IgD-negative memory B cell (primary cell): ENCODE measurements around the gene ATP2A1. TPM values are rescaled to one million over a fixed set of nuclear protein-coding genes. Genes with fewer than 3 reads are reported as not detected.
A peak's percentile ranks its signal among the peaks of the same experiment; 100 is the strongest.
"Not testable (repeated sequence)": the region's sequence is repeated elsewhere in the genome, so short reads cannot be mapped to it uniquely, and the experiment has no call there.

Experiments used
- H3K27ac Mint-ChIP-seq, 3 donors: one replicate each; pipeline ENCODE4 v1.8.0; 2020 to 2022; ENCODE audit warnings: mild to moderate bottlenecking in 3 of 3, mixed read lengths in 3 of 3, moderate library complexity in 1 of 3
- H3K27me3 Mint-ChIP-seq: one replicate; pipeline ENCODE4 v1.8.0; 2021; ENCODE audit warnings: mixed read lengths
- H3K36me3 Mint-ChIP-seq: one replicate; pipeline ENCODE4 v1.8.0; 2020; ENCODE audit warnings: mild to moderate bottlenecking, mixed read lengths
- H3K4me1 Mint-ChIP-seq, 3 donors: one replicate each; pipeline ENCODE4 v1.8.0; 2020 to 2022; ENCODE audit warnings: mixed read lengths in 3 of 3, mild to moderate bottlenecking in 1 of 3
- H3K4me3 Mint-ChIP-seq, 4 donors: one replicate each; pipeline ENCODE4 v1.8.0; 2020 to 2022; ENCODE audit warnings: mild to moderate bottlenecking in 4 of 4, mixed read lengths in 4 of 4, moderate library complexity in 3 of 4
- H3K9me3 Mint-ChIP-seq, 3 donors: one replicate each; pipeline ENCODE4 v1.8.0; 2020 to 2021; ENCODE audit warnings: mixed read lengths in 3 of 3, mild to moderate bottlenecking in 1 of 3
- polyA plus RNA-seq: library from polyadenylated mRNA; unstranded; fragments of 300-500 nt; fragmentation: Illumina TruSeq; gene quantifications from one replicate; pipeline ENCODE4 v1.2.3, GENCODE V29; 2021

The ATP2A1 gene
- polyA plus RNA-seq, 1 donor from 2014 or later, result not detected

GRCh38 chr16:28924399-28924761 lies 46.1 kb downstream of the ATP2A1 start:
- Mint-ChIP-seq H3K4me3 (peak overlapping the region; percentile 91 to 98 (median 96)), H3K27me3 (no peaks in the 10 kb centered on the region), H3K4me1 (peaks cover 25 to 30% (median 29%) of the 10 kb centered on the region in 3 donors), H3K27ac (peak overlapping the region; percentile 88 to 96 (median 95)), H3K9me3 (no peaks in the 10 kb centered on the region), H3K36me3 (no peaks in the 10 kb centered on the region)

- H3K36me3 Mint-ChIP-seq, result no peaks in the 10 kb centered on the region
- H3K9me3 Mint-ChIP-seq, result no peaks in the 10 kb centered on the region
- H3K4me3 Mint-ChIP-seq, result peak within 1 kb of the TSS; percentile 91 to 98 (median 96)
- H3K27me3 Mint-ChIP-seq, result no peaks in the 10 kb centered on the region
- H3K4me1 Mint-ChIP-seq, result peaks cover 25 to 31% (median 29%) of the 10 kb centered on the region in 3 donors
- H3K27ac Mint-ChIP-seq, result peak within 1 kb of the TSS; percentile 88 to 98 (median 95)
Measured at GRCh38 chr16:28924762-28925385, 46.6 kb downstream of the ATP2A1 start, which contains the start of gene RABEP2. TSS of gene RABEP2 (minus strand) at chr16:28925238. CDS start at chr16:28925163, 75 bp downstream.

DNA sequence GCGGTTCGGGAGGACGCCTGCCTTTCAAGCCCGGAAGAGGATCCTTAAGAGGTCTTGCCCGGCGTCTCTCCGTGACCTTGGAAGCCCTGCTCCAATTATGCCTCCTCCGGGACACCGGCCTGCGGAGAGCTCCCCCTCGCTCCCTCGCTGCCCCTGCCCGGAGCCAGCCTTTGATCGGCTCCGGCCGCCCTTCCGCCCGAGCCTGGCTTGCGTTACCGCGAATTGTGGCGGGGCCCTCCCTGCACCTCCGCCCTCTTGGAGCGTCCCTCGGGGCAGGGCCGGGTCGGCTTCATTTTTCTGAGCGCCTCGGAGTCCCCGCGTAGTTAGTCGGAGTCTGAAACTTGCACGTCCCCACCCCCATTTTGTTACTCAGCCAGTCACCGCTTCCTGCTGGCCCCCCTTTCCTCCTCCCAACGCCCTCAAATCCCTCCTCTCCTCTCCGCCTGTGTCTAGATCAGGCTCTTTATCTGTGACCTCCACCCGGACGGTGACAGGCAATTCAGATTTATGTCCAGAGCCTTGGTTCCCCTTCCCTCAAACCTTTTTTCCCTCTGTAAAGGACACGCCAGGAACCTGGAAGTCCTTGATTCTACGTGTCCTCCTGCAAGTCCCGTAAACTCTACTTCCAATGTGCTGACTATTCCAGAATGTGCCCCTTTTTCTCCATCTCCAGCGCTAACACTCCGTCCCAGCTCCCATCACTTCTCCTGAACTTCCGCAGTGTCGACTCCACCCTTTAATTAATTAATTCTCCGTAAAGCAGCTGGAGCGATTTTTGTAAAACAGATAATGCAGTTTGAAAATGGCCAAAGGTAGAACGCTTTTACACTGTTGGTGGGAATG lies 47.3 kb downstream of the ATP2A1 start:
- Mint-ChIP-seq H3K27ac (peak overlapping the region; percentile 88 to 98 (median 95)), H3K4me3 (peak overlapping the region; percentile 91 to 98 (median 96)), H3K9me3 (no peaks in the 10 kb centered on the region), H3K4me1 (peaks cover 29 to 35% (median 32%) of the 10 kb centered on the region in 3 donors), H3K36me3 (no peaks in the 10 kb centered on the region), H3K27me3 (no peaks in the 10 kb centered on the region)

- H3K27me3 Mint-ChIP-seq, H3K9me3 Mint-ChIP-seq, H3K36me3 Mint-ChIP-seq: not testable (repeated sequence)
- H3K4me3 Mint-ChIP-seq, result peak overlapping the region; percentile 91 to 98 (median 96)
- peak overlapping the region; percentile 13 to 98 (median 95) for H3K27ac Mint-ChIP-seq
- peaks cover 33 to 38% (median 35%) of the 10 kb centered on the region in 3 donors for H3K4me1 Mint-ChIP-seq
Measured at GRCh38 chr16:28926284-28926683, 48.0 kb downstream of the ATP2A1 start.

GRCh38 chr16:28927815-28928214 lies 49.5 kb downstream of the ATP2A1 start:
- H3K9me3 Mint-ChIP-seq, result no peaks in the 10 kb centered on the region
- peak overlapping the region in 3 of 4 donors; percentile 21 to 72 (median 58) for H3K4me3 Mint-ChIP-seq
- H3K27me3 Mint-ChIP-seq, result no peaks in the 10 kb centered on the region
- H3K27ac Mint-ChIP-seq, result peak overlapping the region in 2 of 3 donors; percentile 92 to 95
- peaks cover 32 to 42% (median 34%) of the 10 kb centered on the region in 3 donors for H3K4me1 Mint-ChIP-seq
- H3K36me3 Mint-ChIP-seq, result no peaks in the 10 kb centered on the region

- H3K4me3 Mint-ChIP-seq, result peak overlapping the region in 3 of 4 donors; percentile 93 to 99 (median 94)
- H3K27me3 Mint-ChIP-seq, result no peaks in the 10 kb centered on the region
- peak overlapping the region; percentile 45 to 97 (median 96) for H3K27ac Mint-ChIP-seq
- H3K4me1 Mint-ChIP-seq, result peaks cover 36 to 43% (median 37%) of the 10 kb centered on the region in 3 donors
- H3K36me3 Mint-ChIP-seq, result peaks cover 5% of the 10 kb centered on the region
- no peaks in the 10 kb centered on the region for H3K9me3 Mint-ChIP-seq
Measured at GRCh38 chr16:28930203-28930602, 51.9 kb downstream of the ATP2A1 start.

- Mint-ChIP-seq H3K9me3 (no peaks in the 10 kb centered on the region), H3K27ac (peak overlapping the region; percentile 45 to 97 (median 96)), H3K4me1 (peaks cover 40 to 43% (median 41%) of the 10 kb centered on the region in 3 donors), H3K36me3 (peaks cover 10% of the 10 kb centered on the region), H3K4me3 (peak overlapping the region; percentile 93 to 99 (median 94)), H3K27me3 (no peaks in the 10 kb centered on the region)
Measured at GRCh38 chr16:28930652-28931051, 52.4 kb downstream of the ATP2A1 start.

DNA sequence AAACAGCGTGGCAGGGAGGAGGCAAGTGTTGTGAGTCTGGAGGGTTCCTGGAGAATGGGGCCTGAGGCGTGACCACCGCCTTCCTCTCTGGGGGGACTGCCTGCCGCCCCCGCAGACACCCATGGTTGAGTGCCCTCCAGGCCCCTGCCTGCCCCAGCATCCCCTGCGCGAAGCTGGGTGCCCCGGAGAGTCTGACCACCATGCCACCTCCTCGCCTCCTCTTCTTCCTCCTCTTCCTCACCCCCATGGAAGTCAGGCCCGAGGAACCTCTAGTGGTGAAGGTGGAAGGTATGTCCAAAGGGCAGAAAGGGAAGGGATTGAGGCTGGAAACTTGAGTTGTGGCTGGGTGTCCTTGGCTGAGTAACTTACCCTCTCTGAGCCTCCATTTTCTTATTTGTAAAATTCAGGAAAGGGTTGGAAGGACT lies 53.5 kb downstream of the ATP2A1 start, which contains the start of gene CD19:
TSS of gene CD19 (plus strand) at position 171 of the 425 bp plus-strand sequence. CDS start at position 201, 30 bp downstream.
- Mint-ChIP-seq H3K4me1 (peaks cover 39 to 45% (median 41%) of the 10 kb centered on the region in 3 donors), H3K27ac (peak within 1 kb of the TSS; percentile 91 to 97 (median 96)), H3K4me3 (peak within 1 kb of the TSS; percentile 93 to 99 (median 94)), H3K9me3 (no peaks in the 10 kb centered on the region), H3K36me3 (peaks cover 17% of the 10 kb centered on the region), H3K27me3 (no peaks in the 10 kb centered on the region)

DNA sequence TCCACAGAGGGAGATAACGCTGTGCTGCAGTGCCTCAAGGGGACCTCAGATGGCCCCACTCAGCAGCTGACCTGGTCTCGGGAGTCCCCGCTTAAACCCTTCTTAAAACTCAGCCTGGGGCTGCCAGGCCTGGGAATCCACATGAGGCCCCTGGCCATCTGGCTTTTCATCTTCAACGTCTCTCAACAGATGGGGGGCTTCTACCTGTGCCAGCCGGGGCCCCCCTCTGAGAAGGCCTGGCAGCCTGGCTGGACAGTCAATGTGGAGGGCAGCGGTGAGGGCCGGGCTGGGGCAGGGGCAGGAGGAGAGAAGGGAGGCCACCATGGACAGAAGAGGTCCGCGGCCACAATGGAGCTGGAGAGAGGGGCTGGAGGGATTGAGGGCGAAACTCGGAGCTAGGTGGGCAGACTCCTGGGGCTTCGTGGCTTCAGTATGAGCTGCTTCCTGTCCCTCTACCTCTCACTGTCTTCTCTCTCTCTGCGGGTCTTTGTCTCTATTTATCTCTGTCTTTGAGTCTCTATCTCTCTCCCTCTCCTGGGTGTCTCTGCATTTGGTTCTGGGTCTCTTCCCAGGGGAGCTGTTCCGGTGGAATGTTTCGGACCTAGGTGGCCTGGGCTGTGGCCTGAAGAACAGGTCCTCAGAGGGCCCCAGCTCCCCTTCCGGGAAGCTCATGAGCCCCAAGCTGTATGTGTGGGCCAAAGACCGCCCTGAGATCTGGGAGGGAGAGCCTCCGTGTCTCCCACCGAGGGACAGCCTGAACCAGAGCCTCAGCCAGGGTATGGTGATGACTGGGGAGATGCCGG lies 54.3 kb downstream of the ATP2A1 start:
- Mint-ChIP-seq H3K9me3 (no peaks in the 10 kb centered on the region), H3K27me3 (no peaks in the 10 kb centered on the region), H3K4me3 (peak overlapping the region; percentile 93 to 99 (median 94)), H3K27ac (peak overlapping the region; percentile 91 to 97 (median 96)), H3K36me3 (peaks cover 18% of the 10 kb centered on the region), H3K4me1 (peaks cover 39 to 46% (median 41%) of the 10 kb centered on the region in 3 donors)

GRCh38 chr16:28933171-28933570 lies 54.9 kb downstream of the ATP2A1 start:
- Mint-ChIP-seq H3K27me3 (no peaks in the 10 kb centered on the region), H3K9me3 (no peaks in the 10 kb centered on the region), H3K4me3 (peak overlapping the region; percentile 93 to 99 (median 94)), H3K4me1 (peaks cover 36 to 42% (median 41%) of the 10 kb centered on the region in 3 donors), H3K27ac (peak overlapping the region; percentile 91 to 97 (median 96)), H3K36me3 (peaks cover 18% of the 10 kb centered on the region)

DNA sequence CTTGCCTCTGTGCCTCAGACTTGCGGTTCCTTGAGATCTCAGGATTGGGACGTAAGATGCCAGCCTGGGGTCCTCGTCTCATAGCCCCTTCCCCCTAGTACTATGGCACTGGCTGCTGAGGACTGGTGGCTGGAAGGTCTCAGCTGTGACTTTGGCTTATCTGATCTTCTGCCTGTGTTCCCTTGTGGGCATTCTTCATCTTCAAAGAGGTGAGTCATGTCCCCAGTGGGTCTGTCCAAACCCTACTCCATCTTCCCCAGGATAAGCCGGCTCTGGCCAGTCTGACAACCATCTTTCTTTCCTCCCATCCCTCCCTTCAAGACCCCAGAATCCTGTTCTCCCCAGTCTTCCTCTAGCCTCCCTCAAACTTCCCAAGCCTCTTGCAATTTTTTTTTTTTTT lies 57.1 kb downstream of the ATP2A1 start:
- Mint-ChIP-seq H3K27ac (peak overlapping the region; percentile 15 to 81 (median 55)), H3K27me3 (no peaks in the 10 kb centered on the region), H3K4me1 (peaks cover 34 to 37% (median 36%) of the 10 kb centered on the region in 3 donors), H3K36me3 (peaks cover 18% of the 10 kb centered on the region), H3K9me3 (no peaks in the 10 kb centered on the region), H3K4me3 (peak overlapping the region in 3 of 4 donors; percentile 23 to 91 (median 61))

DNA sequence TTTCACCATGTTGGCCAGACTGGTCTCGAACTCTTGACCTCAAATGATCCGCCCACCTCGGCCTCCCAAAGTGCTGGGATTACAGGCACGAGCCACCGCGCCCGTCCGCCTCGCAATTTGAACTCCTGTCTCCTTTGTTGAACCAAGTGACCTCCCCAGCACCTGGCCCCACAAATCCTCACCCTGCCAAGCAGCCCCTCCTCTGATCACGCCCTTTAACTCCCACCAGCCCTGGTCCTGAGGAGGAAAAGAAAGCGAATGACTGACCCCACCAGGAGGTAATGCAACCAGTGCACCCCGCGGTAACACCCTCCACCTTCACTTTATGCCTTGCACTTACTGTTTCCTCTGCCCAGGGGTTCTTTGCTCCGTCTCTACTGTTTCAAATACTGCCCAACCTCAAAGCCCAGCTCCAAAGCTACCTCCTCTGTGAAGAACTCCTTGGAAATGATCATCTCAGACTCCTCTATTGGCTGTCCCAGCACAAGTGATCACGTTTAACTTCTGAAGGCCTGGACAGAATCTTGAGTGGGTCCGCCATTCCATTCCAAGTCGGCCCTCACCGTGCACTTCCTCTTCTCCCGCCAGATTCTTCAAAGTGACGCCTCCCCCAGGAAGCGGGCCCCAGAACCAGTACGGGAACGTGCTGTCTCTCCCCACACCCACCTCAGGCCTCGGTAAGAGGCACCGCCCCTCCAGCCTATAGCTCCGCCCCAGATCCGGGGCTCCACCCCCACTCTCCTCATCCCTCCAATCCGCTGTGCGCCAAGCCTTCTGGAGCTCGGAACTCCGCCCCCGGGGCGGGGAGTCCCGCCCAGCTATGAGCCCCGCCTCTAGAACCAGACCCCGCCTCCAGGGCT lies 57.9 kb downstream of the ATP2A1 start:
- Mint-ChIP-seq H3K27me3 (no peaks in the 10 kb centered on the region), H3K9me3 (no peaks in the 10 kb centered on the region), H3K36me3 (peaks cover 18% of the 10 kb centered on the region), H3K4me3 (peak overlapping the region; percentile 60 to 91 (median 87)), H3K4me1 (peaks cover 26 to 29% (median 28%) of the 10 kb centered on the region in 3 donors), H3K27ac (peak overlapping the region; percentile 81 to 95 (median 90))

GRCh38 chr16:28936784-28937155 lies 58.5 kb downstream of the ATP2A1 start:
- no peaks in the 10 kb centered on the region for H3K9me3 Mint-ChIP-seq
- no peaks in the 10 kb centered on the region for H3K27me3 Mint-ChIP-seq
- H3K36me3 Mint-ChIP-seq, result peaks cover 18% of the 10 kb centered on the region
- peak overlapping the region; percentile 60 to 91 (median 87) for H3K4me3 Mint-ChIP-seq
- H3K27ac Mint-ChIP-seq, result peak overlapping the region; percentile 81 to 95 (median 90)
- H3K4me1 Mint-ChIP-seq, result peaks cover 22 to 27% (median 25%) of the 10 kb centered on the region in 3 donors
